Kidney capillary endothelial cell (primary cell): ENCODE results near the gene IFNA8.
A peak's percentile ranks its signal among the peaks of the same experiment; 100 is the strongest.
"Not testable (repeated sequence)": the region's sequence is repeated elsewhere in the genome, so short reads cannot be mapped to it uniquely, and the experiment has no call there.

ENCODE experiments used
- DNase-seq: peaks from one replicate; pipeline ENCODE4 v3.0.0-alpha.2; 2018; ENCODE audit warnings: low spot score

Gene IFNA8

DNA sequence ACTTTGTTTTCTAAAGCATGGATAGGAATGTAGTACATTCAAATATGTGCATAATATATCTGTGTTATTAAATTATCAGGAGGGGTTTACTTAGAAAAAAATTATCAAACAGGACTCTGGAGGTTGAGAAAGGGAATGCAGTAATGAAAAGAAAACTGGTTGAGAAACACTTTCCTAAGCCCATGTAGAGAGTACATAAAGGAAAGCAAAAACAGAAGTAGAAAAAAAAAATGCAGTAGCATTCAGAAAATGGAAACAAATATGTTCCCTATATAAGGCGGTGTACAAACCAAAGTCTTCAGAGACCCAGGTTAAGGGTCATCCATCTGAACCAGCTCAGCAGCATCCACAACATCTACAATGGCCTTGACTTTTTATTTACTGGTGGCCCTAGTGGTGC lies at the start of gene IFNA8:
Gene IFNA8, plus strand, starts transcription at position 301 of the 400 bp plus-strand sequence. Its CDS starts 60 bp downstream, at position 361.
- DNase-seq: no peak

DNA sequence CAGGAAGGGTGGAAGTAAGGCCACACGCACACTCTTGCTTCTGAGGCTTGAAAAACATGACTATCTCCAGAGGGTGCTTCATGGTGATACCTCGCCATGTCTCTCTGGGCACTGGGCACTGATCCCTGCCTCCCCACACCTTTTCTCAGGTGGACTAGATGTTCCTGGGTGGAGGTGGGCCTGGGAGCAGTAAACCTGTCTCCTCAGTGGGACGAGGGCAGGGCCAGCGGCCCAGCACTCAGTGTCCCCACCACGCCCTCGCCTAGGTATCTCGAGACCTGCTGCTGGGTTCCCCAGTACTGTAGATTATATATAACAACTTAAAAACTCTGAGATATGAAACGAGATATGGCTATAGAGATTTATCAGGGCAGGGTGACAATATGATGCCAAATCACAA lies 46.6 kb upstream of the IFNA8 start:
- no peak for DNase-seq

- not testable (repeated sequence) for DNase-seq
These were observed 41.7 kb upstream of the IFNA8 start for GRCh38 chr9:21367169-21367568.

DNA sequence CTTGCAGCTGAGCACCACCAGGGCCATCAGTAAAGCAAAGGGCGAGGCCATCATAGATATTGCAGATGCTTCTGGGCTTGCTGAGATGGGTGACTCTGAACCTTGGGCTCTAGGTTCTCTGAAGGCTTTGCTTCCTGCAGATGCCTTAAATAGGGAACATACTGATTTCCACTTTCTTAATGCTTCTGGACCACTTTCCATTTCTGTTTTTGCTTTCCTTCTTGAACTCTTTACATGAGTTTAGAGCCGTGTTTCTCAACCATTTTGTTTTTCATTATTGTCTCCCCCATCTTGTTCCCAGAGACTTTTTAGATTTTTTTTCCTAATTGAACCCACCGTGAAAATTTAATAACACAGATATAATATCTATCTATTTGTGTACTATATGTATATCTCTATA lies 41.0 kb upstream of the IFNA8 start, which contains the start of gene IFNA13:
Gene IFNA13, minus strand, starts transcription at position 101 of the 400 bp plus-strand sequence. Its CDS starts 47 bp downstream, at position 54.
- DNase-seq: no peak

GRCh38 chr9:21371467-21371866 lies 37.5 kb upstream of the IFNA8 start:
- DNase-seq: not testable (repeated sequence)

GRCh38 chr9:21381448-21382339 lies 27.2 kb upstream of the IFNA8 start:
- no peak for DNase-seq

DNA sequence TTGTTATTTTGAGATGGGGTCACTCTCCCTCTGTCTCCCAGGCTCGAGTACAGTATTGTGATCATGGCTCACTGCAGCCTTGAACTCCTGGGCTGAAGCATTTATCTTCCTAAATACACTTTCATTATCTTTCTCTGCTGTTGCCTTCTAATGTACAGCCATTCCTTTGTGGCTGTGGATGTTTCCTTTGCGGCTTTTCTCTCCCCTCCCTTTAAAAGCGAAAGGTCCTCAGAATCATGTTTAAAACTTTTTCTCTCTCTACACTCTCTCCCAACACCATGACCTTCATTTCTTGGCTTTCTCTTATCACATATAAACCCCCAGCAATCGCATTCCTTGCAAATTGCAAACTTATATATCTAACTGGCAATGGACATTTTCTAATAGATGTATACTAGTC lies 25.3 kb upstream of the IFNA8 start:
- no peak for DNase-seq

- DNase-seq: no peak
These were observed 23.7 kb upstream of the IFNA8 start, which contains the start of gene IFNA2 for GRCh38 chr9:21385131-21385670. IFNA2 (minus strand) TSS chr9:21385398; CDS start chr9:21385329, 69 bp downstream.

- peak; percentile 10 for DNase-seq
These were observed 16.6 kb upstream of the IFNA8 start for GRCh38 chr9:21392270-21392669.

- DNase-seq: peak; percentile 12
These were observed 12.9 kb upstream of the IFNA8 start for GRCh38 chr9:21395778-21396717.

DNA sequence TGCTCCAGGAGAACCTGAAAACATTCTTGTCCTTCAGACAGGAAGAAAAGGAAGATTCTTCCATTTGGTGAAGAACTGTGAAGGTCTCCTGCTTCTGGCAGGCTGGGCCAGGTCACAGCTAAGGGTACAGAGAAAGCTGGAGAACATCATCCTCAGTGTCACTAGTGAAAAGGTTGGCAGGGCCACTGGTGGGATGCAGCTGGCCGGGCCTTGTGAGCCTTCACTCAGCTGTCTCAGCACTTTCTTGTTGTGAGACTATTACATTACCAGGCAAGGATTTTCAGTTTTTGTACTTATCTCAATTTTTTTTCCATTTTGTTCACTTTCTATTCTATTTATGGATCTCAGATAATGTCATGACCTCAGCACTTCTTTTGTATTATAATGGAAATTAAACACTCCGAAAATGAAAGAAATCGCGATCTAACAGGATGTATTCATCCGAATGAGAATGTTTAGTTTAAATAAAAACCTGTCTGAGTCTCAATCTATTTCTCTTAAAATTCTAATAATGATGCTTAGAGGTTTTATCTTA lies 9.9 kb upstream of the IFNA8 start:
- no peak for DNase-seq

DNA sequence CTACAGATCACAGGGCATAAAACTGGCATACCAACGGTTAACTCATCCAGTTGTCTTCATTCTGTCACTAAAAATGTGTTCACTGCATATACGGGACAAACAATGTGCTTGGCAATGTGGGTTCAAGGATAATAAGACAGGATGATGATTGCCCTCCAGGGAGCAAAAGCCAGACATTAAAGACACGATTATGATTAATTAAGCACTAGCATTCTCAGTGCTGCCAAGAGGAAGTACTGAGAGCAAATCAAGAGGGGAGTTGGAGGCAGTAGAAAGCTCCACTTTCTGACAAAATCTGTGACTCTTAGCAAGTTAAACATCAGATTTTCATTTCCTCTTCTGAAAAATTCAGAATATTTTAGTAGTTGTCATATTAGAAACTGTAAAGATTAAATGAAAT lies 9.0 kb upstream of the IFNA8 start:
- no peak for DNase-seq

GRCh38 chr9:21402386-21403251 lies 6.3 kb upstream of the IFNA8 start:
- DNase-seq: no peak

DNA sequence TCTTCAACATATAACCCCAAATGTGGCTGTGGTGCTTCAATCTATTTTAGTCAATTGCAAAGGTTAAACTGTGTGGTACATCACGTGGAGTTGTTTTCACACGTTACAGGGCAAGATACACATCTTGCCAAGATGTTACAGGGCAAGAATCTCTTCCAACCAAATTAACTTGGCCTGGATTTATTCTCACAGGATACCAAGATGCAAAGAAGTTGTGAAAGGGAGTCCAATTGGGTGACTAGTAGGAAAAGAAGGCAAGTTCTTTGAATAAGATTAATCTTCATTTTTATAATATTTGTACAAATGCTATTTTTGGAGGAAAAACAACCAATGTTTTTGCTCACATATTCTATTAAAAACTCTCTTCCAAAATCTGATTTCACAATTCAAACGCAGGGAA lies 4.8 kb upstream of the IFNA8 start:
- no peak for DNase-seq

DNA sequence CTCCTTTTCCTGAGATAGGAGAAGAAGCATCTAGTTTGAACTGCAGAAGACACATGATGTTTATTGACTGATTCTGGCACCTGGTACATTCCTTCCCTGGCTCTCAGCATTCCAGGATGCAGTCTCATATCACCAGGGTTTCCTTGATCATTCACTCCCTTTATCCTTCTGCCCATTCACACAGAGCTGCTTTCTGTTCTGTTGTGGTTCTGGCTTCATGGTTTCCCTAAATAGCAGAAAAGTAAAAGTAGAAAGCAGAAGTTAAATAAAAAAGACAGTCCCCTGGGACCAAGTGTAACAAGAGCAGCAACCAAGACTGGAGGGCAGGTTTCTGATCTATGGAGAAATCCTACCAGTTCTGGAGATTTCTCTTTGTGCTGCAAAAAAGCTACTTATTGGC lies 3.2 kb downstream of the IFNA8 start:
- DNase-seq: no peak

DNA sequence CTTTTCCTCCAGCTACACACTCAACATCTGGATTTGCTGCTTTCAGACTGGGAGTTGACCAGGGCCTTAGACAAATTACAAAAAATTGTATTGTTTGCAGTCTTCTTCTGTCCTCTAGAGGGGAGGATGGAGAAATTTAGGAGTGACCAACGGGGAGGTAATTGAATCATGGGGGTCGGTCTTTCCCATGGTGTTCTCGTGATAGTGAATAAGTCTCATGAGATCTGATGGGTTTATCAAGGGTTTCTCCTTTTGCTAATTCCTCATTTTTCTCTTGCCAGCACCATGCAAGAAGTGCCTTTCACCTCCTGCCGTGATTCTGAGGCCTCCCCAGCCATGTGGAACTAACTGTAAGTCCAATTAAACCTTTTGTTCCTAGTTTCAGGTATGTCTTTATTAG lies 4.2 kb downstream of the IFNA8 start:
- no peak for DNase-seq

DNA sequence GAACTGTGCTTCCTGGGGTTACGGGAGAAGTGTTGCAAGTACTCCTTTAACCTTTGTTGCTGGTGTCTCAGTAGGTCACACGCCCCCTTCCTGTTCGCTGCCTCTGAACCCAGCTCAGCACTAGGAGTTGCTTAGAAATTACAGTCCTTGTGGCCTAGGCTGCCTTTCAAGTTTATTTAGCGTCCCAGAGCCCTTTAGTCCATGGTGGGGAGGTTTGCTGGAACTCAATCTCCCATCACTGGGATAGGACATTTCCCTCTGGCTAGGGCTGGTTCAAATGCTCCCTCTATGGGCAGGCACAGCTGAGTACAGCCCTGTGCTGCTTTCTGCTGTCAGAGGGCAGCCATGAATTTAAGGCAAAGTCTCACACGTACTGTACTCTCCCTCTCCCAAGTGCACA lies 4.7 kb downstream of the IFNA8 start:
- no peak for DNase-seq

- no peak for DNase-seq
These were observed 5.5 kb downstream of the IFNA8 start for GRCh38 chr9:21414220-21414940.

DNA sequence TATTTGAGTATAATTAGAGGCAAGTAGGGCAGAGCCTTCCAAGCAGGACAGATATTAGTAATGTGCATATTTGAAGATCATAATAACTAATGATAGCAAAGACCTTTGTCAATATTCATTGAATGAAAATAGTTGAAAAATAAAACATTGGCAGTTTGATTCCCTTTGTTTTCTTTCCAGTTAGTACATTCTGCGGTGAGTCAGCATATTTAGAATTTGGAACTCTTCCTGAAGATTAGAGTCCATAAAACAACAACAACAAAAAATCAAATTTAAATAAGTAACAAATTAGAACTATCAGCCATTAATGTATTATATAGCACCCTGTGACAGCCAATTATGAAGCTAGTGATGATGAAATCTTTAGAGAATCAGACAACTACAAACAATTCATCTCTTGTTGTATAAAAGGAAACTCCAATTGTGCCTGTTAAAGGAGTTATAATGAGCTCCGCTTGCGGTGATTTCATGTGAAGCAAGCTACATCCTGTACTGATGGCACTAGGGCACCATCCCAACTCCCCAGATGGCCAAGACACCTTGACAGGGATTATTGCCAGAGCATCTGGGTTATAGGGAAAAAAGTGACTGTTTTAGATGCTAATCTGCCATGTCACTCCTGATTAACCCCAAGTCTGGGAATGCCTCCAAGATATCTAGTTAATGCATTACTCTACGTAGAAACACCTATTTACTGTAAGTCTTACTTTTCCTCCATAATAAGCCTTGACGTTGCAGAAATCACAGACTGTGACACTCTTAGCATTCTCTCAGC lies 6.8 kb downstream of the IFNA8 start:
- DNase-seq: no peak

GRCh38 chr9:21428235-21428634 lies 19.3 kb downstream of the IFNA8 start:
- DNase-seq: no peak
